Superior temporal gyrus (tissue), 1 donor: ENCODE data around the gene P4HB.

Source experiments
- DNase-seq: peaks from one replicate; pipeline ENCODE4 v3.0.0-alpha.2; 2016; ENCODE audit errors: extremely low spot score

The P4HB gene

DNA sequence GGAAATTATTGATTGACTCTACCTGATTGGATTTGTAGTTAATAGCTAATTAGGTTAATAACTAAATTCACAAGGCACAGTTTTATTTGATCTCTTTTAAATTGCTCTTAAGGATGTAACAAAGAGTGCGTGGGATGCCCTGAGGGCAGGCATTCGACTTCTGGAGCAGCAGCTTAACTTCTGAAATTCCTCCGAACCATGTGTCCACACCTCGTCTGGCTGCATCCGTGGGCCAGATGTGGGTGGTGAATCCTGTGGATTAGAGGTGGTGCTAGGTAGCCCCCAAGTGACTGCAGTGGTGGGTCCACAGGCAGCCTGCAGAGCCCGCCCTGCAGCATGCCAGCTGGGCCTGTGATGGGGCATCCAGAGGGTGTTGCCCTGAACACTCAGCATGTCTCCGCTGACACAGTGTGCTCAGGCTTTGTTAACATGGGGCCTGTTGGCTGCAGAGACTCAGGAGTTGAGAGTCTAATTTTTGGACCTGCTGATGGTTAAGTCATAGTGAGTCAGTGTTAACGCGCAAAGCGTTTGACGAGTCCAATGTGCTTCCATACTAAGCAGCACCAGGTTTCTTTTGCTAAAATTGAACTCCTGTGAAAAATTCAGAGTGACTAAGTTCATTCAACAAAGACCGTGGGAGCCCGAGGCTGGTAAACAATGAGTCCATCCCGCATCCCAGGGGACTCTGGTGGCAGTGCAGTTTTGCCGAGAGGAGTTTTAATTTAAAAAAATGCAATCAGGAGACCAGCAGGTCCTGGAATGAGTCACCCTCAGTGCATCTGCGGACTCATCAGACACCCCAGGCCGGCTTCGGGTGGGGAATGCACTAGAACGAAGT is 37.9 kb upstream of the P4HB start:
- DNase-seq = peak; percentile 50

DNA sequence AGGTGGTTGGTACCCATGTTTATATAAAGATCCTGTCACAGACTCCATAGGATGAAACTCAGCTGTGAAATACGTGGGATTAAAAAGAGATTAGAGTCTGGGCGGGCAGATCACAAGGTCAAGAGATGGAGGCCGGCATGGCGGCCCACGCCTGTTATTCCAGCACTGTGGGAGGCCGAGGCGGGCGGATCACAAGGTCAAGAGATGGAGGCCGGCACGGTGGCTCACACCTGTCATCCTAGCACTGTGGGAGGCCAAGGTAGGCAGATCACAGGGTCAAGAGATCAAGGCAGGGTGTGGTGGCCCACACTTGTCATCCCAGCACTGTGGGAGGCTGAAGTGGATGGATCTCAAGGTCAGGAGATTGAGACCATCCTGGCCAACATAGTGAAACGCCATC is 35.1 kb upstream of the P4HB start:
- no peak for DNase-seq

DNA sequence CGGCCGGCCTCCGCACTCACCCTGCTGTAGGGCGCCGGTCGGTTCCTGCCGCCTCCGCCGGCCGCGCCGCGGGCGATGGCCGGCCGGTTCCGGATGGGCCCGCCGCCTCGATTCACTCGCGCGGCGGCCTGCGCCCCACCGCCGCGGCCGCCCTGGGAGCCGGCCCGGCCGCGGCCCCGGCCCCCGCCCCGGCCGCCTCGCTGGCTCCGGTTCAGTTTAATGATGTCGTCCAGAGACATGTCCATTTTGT is 30.9 kb upstream of the P4HB start:
- DNase-seq = no peak

DNA sequence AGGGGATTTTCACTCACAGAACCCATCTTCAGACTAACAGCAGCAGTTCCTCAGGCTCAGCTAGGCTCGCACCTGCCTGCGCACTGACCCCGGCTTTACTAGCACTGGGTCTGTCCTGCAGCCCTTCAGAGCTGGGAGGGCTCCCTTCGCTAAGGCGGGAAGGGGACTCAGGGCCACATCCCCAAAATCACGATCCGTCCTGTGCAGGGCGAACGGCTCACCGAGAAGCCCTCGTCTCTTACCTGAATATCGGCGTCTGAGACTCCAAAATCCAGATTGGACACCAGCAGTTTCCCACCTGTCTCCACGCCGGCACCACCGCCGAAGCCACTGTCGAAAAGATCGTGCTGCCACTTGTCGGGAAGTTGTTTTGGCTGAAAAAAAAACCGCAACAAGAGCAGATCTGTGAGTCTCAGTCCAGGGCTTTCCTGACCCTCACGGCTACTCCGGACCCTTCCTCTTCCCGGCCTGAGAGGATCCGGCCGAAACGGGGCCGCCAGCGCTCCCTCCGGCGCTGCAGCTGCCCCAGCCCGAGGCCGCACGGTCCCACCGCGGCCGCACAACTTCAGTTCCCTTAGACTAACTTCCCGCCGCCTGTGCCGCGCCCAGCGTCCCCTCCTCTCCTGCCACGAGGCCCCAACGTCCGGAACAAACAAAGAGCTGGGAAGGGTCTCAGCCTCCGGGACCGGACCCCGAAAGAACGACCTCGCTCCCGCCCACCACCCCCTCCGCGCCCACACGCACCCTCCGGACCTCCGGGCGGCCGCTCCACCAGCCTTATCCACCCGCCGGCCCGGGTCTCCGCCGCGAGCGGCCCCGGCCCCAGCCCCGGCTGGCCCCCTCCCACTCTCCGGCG is 30.3 kb upstream of the P4HB start:
- no peak for DNase-seq

DNA sequence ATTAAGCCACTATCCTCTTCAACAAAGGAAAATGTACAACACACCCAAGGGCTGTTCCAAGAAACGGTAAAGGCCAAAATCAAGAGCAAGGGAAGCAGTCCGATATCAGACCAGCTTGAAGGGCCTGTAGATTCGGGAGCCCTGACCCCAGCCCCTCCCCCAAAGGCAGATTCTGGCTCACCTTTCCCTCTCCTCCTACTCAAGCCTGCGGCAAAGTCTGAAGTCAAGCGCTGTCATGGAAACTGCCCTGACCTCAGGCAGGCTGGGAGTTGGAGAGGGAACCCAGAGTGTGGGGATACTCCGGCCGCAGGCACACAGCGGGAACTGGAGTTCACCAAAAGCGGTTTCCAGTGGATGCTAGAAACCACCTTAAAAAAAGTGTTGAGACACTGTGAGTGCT is 29.3 kb upstream of the P4HB start:
- no peak for DNase-seq

DNA sequence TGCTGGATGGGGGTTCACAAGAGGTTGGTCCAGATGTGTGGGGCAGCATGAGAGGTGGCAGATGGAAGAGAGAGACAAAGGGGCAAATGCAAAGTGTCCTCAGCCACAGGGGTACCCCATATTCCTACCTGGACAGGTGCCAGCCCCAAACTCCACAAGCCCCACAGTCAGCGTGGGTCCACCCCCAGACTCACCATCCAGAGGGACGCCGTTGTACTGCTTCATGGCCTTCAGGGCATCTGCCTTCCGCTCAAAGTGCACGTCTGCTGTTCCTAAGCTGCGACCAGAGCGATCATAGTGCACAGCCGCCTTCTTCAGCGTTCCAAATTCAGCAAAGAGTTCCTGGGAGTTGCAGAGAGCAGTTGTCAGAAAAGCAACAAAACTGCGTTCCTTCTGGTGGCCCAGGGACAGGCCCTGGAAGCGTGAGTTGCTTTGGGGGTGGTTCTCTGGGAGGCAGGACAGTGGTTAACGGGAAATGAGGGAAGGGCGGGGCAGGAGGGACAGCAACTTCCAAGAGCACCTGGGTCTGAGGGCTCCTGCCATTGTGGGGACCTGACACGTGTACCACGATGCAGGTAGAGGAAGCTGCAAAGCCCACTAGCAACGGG is 28.8 kb upstream of the P4HB start:
- DNase-seq = no peak

DNA sequence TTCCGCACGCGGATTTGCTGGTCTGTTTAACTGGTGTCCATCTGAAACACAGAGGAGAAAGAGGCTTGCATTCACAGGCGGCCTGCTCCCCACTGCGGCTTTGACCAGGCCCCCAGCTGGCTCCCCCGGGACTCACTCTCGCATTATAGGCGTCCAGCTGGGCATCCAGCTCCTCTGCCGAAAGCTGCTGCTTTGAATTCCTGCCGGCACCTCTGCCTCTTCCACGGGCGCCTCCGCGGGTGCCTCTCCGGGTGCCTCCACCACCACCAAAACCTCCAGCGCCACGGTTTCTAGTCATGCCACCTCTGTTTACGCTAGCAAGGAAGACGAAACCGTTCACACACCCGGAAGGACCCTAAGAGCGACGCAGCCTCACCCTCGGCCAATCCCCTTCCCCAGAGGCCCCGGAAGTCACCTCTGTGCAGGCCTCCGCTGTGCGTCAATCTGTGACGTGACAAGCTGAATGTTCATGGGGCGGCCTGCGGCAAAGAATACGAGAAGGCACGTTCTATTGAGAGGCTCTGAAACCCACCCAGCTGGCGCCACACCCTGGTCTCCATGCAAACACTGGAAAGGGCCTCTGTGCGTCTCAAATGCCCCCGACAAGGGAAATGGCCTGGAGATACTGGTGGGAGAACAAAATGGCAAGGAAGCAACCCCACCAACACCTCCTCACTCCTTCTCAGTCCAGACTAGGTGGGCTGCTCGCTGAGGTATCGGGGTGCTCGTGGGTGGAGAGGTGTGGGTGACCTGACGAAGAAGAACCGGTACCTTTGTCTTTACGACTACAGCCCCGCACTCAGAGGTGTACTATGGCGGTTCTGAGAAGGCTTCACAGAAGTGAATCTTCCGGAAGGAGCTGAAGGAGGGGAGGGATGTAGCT is 28.0 kb upstream of the P4HB start:
- DNase-seq = no peak

- no peak for DNase-seq
Observed at GRCh38 chr17:81885869-81886548, 25.7 kb upstream of the P4HB start.

- no peak for DNase-seq
Observed at GRCh38 chr17:81885454-81885853, 25.1 kb upstream of the P4HB start.

DNA sequence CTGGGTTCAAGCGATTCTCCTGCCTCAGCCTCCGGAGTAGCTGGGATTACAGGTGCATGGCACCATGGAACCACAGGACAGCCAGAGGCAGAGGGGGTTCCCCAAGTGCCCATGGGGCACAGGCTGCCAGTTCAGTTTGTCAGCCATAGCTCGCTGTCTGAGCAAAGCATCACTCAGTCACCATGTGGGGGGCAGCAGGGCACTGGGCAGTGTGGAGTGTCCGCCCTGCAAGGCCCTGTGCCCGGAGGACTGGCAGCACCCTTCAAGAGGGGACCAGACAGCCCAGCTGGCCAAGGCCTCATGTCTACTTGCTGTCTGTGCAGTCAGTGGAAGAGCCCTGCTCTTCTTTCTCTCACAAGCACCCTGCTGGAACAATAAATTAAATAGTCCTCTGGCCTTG is 24.6 kb upstream of the P4HB start:
- DNase-seq = no peak

- DNase-seq = no peak
Observed at GRCh38 chr17:81884520-81884919, 24.2 kb upstream of the P4HB start.

DNA sequence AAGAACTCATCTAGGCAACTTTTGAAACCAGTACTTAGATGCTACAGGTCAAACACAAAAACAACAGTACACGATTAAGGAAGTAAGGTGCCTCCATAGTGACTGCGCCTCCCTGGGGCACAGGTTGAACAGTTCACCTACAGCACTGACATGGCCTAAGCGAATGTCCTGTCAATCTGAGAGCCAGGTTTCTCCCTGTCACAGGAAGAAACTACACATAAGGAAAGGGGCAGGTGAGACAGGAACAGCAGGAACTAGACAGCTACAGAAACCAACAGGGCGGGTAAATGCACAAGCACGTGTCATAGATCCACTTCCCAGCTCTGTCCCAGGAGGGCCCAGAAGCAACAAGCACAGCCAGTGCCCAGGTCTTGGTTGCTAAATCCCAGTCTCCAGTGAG is 18.8 kb upstream of the P4HB start:
- no peak for DNase-seq

DNA sequence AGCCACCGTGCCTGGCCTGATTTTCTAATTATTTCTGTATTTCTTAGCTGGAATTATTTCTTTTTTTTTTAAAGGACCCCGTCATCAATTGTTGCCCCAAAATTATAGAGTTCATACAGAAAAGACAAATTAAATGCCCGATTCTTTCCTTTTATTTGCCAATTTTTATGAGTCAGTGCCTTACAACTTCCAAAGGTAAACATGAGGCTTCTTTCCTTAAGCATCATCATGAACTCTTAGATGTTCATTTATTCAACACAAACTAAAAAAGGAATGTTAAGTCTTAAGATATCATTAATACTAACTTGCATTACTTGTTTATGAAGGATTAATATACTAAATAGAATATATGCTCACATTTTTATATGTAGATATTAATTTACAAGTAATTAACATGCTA is 18.0 kb upstream of the P4HB start:
- no peak for DNase-seq

DNA sequence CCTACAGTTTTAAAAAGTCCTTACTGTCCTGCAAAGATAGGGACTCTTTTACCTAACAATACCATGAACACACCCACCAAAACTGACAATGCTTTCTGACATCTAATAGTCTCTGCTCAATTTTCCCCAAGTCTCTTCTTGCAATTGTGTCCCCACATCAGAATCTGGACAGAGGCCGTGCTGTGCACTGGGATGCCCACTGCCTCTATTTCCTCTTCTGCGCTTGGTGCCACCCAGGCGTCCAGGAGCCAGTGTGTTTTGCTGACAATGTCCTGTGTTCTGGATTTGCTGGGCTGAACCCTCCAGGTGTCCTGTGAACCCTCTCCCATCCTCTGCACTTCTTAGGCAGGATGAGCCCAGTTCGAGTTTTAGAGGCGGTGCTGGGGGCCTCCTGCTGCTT is 17.2 kb upstream of the P4HB start:
- no peak for DNase-seq

- peak; percentile 83 for DNase-seq
Observed at GRCh38 chr17:81871387-81872230, 11.3 kb upstream of the P4HB start.

DNA sequence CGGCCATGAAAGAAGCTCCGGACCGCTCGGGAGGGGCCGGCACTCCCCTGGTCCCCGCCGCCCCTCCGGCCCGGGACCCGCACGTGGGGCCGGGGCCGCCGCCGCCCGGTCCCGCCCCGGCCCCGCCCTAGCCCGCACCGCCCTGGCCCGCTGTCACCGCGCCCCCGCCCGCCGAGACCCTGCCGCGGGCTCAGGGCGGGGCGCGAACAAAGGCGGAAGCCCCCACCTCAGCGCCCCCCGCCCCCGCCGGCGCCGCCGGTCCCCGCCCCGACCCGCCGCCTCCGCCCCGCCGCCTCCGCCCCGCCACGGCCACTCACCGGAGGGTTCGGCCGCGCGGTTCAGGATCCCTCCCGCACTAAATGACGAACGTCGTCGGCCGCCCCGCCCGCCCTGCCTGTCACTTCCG is 10.6 kb upstream of the P4HB start, which contains the start of gene ARHGDIA:
TSS of gene ARHGDIA (minus strand) at position 357 of the 406 bp plus-strand sequence. CDS start 1,407 bp downstream, outside the sequence.
- DNase-seq = no peak

- DNase-seq = peak; percentile 10
Observed at GRCh38 chr17:81870131-81870980, 10.0 kb upstream of the P4HB start.

DNA sequence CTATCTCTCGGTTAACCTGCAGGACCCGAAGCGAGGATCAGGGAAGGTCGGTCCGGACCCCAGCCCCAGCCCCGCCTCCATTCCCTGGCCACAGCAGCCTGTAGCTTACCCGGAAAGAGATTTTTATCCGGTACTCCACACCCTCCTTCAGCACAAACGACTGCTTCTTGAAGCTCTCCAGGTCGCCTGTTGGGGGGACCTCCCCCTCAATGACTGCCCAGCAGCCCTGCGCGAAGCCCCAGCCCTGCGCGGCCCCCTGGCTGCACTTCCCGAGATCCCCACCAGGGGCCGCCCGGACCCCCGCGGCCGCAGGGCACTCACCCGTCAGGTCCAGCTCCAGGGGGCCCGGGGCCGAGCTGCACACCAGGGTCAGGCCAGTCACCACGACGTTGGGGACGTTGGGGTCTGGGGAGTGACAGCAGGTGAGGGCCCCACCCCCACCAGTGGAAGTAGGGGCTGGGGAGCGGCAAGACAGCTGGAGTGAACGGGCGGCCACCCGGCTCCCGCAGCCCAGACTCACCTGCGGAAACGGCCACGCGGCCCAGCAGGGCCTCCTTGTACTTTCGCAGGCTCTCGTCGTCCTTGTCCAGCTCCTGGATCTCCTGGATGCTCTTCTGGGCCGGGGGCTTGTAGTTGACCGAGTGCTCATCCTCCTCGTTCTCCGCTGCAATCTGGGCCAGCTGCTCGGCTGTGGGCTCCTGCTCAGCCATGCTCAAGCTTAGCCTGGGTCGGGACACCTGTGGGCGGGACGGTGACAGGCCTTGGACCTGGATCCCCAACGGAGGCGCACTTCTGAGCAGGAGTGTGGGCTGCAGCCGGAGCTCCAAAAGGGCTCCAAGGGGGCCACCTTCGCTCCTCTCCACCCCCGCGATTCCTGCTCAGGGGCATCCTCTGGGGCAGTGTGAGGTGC is 9.1 kb upstream of the P4HB start:
- DNase-seq = no peak
